ENCODE measurements around the gene DOCK9. TPM values are rescaled to one million over a fixed set of nuclear protein-coding genes. Genes with fewer than 3 reads are reported as not detected.
A peak's percentile ranks its signal among the peaks of the same experiment; 100 is the strongest.

DOCK9 gene
- total and polyA plus RNA-seq, 4 donors: 48.8 to 193 (median 133) TPM

DNA sequence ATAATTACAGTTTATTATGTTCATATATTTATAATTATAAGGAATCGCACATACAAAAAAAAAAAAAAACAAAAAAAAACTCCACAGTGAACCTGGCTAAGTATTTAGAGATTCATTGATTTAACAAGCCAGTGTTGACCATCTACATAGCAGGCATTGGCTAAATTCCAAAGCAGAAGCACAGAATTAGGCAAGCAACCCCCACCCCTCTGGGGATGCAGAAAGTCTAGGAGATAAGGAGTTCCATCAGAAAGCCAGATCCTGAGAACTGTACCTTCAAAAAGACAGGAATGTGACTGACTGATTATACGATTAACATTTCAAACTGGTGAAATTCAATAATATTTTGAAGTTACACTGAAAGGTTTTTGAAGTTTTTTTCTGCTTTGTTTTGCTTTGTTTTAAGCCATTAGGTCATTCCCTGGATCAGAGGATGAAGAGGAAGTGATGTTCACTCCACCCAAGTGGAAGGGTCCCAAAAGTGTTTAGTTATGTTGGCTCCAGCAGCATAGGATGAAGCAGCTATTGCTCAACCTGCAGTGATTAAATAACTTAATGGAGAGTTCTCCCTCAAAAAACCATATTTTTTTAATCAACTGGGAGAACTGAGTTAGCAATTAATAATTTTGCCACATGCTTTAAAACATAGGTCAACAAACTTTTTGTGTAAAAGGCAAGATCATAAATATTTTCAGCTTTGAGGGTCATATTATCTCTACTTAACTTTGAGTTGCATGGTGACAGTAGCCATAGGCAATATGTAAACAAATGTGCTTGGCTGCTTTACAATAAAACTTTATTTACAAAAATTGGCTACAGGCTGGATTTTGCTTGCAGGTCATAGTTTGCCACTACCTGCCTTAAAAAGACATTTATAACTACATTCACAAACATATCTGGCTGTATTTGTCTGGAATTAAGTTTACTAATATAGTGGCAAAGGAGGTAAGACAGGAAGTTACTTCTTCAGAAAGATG, 49.6 kb downstream of the DOCK9 start:
- 70 to 83% methylated on average over 2 of the region's 2 CpGs for WGBS, 2 donors
- Histone ChIP-seq H3K4me1 (ENCODE audit: control insufficient read depth in 5 of 5, insufficient read depth in 5 of 5, low read length in 5 of 5) (peaks cover 0 to 5% (median 0%) of the 10 kb centered on the region in 5 donors), H3K9ac (ENCODE audit: insufficient read depth in 1 of 2, low read length in 2 of 2) (no peak overlapping the region), H3K4me3 (no peak overlapping the region), H3K36me3 (ENCODE audit: control insufficient read depth in 4 of 4, insufficient read depth in 4 of 4, low read length in 4 of 4) (peaks cover 0 to 2% (median 0%) of the 10 kb centered on the region in 4 donors), H3K9me3 (ENCODE audit: control insufficient read depth in 4 of 4, insufficient read depth in 3 of 4, low read length in 3 of 4) (no peaks in the 10 kb centered on the region), H3K27me3 (ENCODE audit: control insufficient read depth in 3 of 3, insufficient read depth in 3 of 3, low read length in 2 of 3) (no peaks in the 10 kb centered on the region), H3K27ac (ENCODE audit: low read depth in 1 of 2, low read length in 1 of 2) (peak overlapping the region in 1 of 2 donors; percentile 33)
- TF ChIP-seq, protein P1, sequence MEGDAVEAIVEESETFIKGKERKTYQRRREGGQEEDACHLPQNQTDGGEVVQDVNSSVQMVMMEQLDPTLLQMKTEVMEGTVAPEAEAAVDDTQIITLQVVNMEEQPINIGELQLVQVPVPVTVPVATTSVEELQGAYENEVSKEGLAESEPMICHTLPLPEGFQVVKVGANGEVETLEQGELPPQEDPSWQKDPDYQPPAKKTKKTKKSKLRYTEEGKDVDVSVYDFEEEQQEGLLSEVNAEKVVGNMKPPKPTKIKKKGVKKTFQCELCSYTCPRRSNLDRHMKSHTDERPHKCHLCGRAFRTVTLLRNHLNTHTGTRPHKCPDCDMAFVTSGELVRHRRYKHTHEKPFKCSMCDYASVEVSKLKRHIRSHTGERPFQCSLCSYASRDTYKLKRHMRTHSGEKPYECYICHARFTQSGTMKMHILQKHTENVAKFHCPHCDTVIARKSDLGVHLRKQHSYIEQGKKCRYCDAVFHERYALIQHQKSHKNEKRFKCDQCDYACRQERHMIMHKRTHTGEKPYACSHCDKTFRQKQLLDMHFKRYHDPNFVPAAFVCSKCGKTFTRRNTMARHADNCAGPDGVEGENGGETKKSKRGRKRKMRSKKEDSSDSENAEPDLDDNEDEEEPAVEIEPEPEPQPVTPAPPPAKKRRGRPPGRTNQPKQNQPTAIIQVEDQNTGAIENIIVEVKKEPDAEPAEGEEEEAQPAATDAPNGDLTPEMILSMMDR (IDR thresholded peaks at IDR 0.05; ENCODE audit: control extremely low read depth, extremely low read depth): no peak
- DNase-seq (peak in 2 of 3 donors; percentile 61 to 72), ATAC-seq (ENCODE audit: insufficient read depth, low FRiP score) (peak; percentile 47)

DNA sequence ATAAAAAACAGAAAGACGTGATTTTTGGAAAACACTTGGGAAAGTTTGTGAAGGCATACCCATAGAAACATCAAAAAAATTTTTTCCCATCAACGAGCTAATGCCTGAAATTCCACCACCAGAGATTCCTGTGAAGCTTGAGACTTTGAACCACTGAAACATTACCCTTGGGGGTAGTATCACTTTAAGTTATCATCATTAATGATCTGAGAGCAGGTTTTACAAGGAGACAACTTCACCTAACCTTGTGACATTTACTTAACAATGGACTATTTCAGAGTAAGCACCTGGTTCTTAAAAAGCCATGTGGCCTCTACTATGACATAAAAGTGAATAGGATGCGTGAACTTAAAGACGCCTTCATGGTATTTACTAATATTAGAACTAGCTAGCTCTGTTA, 51.9 kb downstream of the DOCK9 start:
- 88 to 92% methylated on average over 4 of the region's 4 CpGs for WGBS, 2 donors
- Histone ChIP-seq H3K27me3 (ENCODE audit: control insufficient read depth in 3 of 3, insufficient read depth in 3 of 3, low read length in 2 of 3) (no peaks in the 10 kb centered on the region), H3K27ac (ENCODE audit: low read depth in 1 of 2, low read length in 1 of 2) (no peak overlapping the region), H3K9me3 (ENCODE audit: control insufficient read depth in 4 of 4, insufficient read depth in 3 of 4, low read length in 3 of 4) (peaks cover 0 to 1% (median 0%) of the 10 kb centered on the region in 4 donors), H3K9ac (ENCODE audit: insufficient read depth in 1 of 2, low read length in 2 of 2) (no peak overlapping the region), H3K4me3 (no peak overlapping the region), H3K36me3 (ENCODE audit: control insufficient read depth in 4 of 4, insufficient read depth in 4 of 4, low read length in 4 of 4) (peaks cover 0 to 12% (median 0%) of the 10 kb centered on the region in 4 donors), H3K4me1 (ENCODE audit: control insufficient read depth in 5 of 5, insufficient read depth in 5 of 5, low read length in 5 of 5) (peaks cover 0 to 7% (median 0%) of the 10 kb centered on the region in 5 donors)
- no peak for DNase-seq
- TF ChIP-seq, protein P1 (IDR thresholded peaks at IDR 0.05; ENCODE audit: control extremely low read depth, extremely low read depth): no peak
- ATAC-seq (ENCODE audit: insufficient read depth, low FRiP score): no peak

DNA sequence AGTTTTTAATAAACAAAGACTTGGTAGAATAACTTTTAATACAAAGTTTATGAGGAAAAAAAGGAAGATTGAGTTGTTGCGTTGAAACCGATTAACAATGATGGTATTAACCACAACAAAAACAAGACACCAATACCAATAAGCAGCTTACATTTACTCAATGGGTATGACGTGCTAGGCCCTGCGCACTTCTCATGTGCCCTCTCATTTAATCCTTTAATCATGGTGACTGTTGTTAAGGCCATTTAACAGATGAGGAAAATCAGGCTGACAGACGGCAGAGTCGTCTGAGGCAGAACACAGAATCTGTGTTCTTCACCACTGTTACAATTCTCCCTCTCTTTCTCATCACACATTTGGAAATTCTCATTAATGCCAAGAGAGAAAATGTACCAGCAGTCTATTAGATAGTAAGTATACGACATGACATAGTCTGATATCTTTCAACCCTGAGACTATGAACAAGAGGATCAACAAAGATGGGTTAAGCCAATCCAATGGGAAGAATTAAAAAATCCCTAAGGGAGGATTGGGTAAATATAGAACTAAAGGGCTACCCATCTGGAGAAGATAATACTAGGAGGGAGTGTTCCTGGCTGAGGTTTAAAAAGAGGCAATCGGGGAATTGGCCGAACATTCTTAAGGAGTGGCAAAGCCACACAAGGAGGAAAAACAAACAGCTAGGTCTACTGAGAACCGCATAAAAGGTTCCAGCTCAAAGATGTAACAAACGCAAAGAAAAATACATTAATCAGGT, 54.0 kb downstream of the DOCK9 start:
- Histone ChIP-seq H3K27me3 (ENCODE audit: control insufficient read depth in 3 of 3, insufficient read depth in 3 of 3, low read length in 2 of 3) (no peaks in the 10 kb centered on the region), H3K4me1 (ENCODE audit: control insufficient read depth in 5 of 5, insufficient read depth in 5 of 5, low read length in 5 of 5) (peaks cover 0 to 7% (median 0%) of the 10 kb centered on the region in 5 donors), H3K27ac (ENCODE audit: low read depth in 1 of 2, low read length in 1 of 2) (no peak overlapping the region), H3K9me3 (ENCODE audit: control insufficient read depth in 4 of 4, insufficient read depth in 3 of 4, low read length in 3 of 4) (peaks cover 0 to 1% (median 0%) of the 10 kb centered on the region in 4 donors), H3K9ac (ENCODE audit: insufficient read depth in 1 of 2, low read length in 2 of 2) (no peak overlapping the region), H3K4me3 (no peak overlapping the region), H3K36me3 (ENCODE audit: control insufficient read depth in 4 of 4, insufficient read depth in 4 of 4, low read length in 4 of 4) (peaks cover 0 to 17% (median 0%) of the 10 kb centered on the region in 4 donors)
- whole genome bisulfite sequencing, 2 donors: 85 to 90% methylated on average over 11 of the region's 11 CpGs
- ATAC-seq (ENCODE audit: insufficient read depth, low FRiP score): no peak
- TF ChIP-seq, protein P1 (IDR thresholded peaks at IDR 0.05; ENCODE audit: control extremely low read depth, extremely low read depth): no peak
- DNase-seq: no peak

Measured in lung (tissue), 12 donors.